GM23338 (cell line): ENCODE measurements around the gene CALR3.
A peak's percentile ranks its signal among the peaks of the same experiment; 100 is the strongest.

Experiments
- CREB1 ChIP-seq: fragments of 250-450 bp; sonication (Bioruptor Pico); IDR thresholded peaks from 2 replicates; pipeline ENCODE4 v1.5.0; 2020; ENCODE audit warnings: low read depth, mild to moderate bottlenecking, moderate library complexity
- ETS1 ChIP-seq: IDR thresholded peaks from 2 replicates; pipeline ENCODE4 v1.6.1; 2016; ENCODE audit warnings: antibody characterized with exemption
- EZH2 ChIP-seq: fragments of 200-600 bp; sonication (generic); IDR thresholded peaks from one replicate; pipeline ENCODE4 v1.8.0; 2017; ENCODE audit warnings: antibody characterized with exemption, mild to moderate bottlenecking, low read depth; ENCODE audit not compliant: unreplicated experiment
- EZH2phosphoT487 ChIP-seq: fragments of 200-600 bp; sonication (generic); IDR thresholded peaks from one replicate; pipeline ENCODE4 v1.8.1; 2018; ENCODE audit warnings: antibody characterized with exemption; ENCODE audit not compliant: unreplicated experiment
- JUNB ChIP-seq: IDR thresholded peaks from one replicate; pipeline ENCODE4 v1.6.1; 2016; ENCODE audit warnings: antibody characterized with exemption; ENCODE audit not compliant: unreplicated experiment
- POLR2AphosphoS5 ChIP-seq: IDR thresholded peaks from 2 replicates; pipeline ENCODE4 v1.6.1; 2016; ENCODE audit warnings: antibody characterized with exemption, low read depth
- TF ChIP-seq, protein P1 (sequence below), 2 experiments: fragments of 200-600 bp in 1 of 2; sonication (generic) in 1 of 2; conservative IDR thresholded peaks; 2 replicates each; pipeline versions ENCODE4 v1.5.1 to v1.6.1; 2016 to 2017; ENCODE audit warnings: antibody characterized with exemption in 2 of 2, low read depth in 2 of 2, mild to moderate bottlenecking in 2 of 2, moderate library complexity in 1 of 2
- TF ChIP-seq, protein P2 (sequence below): IDR thresholded peaks from one replicate; pipeline ENCODE4 v1.6.1; 2018; ENCODE audit warnings: antibody characterized with exemption; ENCODE audit not compliant: unreplicated experiment

- TF ChIP-seq, protein P1, sequence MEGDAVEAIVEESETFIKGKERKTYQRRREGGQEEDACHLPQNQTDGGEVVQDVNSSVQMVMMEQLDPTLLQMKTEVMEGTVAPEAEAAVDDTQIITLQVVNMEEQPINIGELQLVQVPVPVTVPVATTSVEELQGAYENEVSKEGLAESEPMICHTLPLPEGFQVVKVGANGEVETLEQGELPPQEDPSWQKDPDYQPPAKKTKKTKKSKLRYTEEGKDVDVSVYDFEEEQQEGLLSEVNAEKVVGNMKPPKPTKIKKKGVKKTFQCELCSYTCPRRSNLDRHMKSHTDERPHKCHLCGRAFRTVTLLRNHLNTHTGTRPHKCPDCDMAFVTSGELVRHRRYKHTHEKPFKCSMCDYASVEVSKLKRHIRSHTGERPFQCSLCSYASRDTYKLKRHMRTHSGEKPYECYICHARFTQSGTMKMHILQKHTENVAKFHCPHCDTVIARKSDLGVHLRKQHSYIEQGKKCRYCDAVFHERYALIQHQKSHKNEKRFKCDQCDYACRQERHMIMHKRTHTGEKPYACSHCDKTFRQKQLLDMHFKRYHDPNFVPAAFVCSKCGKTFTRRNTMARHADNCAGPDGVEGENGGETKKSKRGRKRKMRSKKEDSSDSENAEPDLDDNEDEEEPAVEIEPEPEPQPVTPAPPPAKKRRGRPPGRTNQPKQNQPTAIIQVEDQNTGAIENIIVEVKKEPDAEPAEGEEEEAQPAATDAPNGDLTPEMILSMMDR (conservative IDR thresholded peaks at IDR 0.05; ENCODE audit: low read depth in 2 of 2), result peak in 1 of 2 experiments; percentile 55; a peak in 3 of 4 replicates
- TF ChIP-seq EZH2 (no peak), POLR2AphosphoS5 (no peak), EZH2phosphoT487 (no peak), JUNB (no peak), CREB1 (no peak), ETS1 (no peak)
- TF ChIP-seq, protein P2, sequence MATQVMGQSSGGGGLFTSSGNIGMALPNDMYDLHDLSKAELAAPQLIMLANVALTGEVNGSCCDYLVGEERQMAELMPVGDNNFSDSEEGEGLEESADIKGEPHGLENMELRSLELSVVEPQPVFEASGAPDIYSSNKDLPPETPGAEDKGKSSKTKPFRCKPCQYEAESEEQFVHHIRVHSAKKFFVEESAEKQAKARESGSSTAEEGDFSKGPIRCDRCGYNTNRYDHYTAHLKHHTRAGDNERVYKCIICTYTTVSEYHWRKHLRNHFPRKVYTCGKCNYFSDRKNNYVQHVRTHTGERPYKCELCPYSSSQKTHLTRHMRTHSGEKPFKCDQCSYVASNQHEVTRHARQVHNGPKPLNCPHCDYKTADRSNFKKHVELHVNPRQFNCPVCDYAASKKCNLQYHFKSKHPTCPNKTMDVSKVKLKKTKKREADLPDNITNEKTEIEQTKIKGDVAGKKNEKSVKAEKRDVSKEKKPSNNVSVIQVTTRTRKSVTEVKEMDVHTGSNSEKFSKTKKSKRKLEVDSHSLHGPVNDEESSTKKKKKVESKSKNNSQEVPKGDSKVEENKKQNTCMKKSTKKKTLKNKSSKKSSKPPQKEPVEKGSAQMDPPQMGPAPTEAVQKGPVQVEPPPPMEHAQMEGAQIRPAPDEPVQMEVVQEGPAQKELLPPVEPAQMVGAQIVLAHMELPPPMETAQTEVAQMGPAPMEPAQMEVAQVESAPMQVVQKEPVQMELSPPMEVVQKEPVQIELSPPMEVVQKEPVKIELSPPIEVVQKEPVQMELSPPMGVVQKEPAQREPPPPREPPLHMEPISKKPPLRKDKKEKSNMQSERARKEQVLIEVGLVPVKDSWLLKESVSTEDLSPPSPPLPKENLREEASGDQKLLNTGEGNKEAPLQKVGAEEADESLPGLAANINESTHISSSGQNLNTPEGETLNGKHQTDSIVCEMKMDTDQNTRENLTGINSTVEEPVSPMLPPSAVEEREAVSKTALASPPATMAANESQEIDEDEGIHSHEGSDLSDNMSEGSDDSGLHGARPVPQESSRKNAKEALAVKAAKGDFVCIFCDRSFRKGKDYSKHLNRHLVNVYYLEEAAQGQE, result no peak
These were observed 18.5 kb upstream of the CALR3 start for GRCh38 chr19:16514383-16515019.
